ENCODE results near the gene MAP4. TPM values are rescaled to one million over a fixed set of nuclear protein-coding genes. Genes with fewer than 3 reads are reported as not detected.

Gene MAP4
- total RNA-seq, 1 donor from 2014 or later, result 471 TPM

DNA sequence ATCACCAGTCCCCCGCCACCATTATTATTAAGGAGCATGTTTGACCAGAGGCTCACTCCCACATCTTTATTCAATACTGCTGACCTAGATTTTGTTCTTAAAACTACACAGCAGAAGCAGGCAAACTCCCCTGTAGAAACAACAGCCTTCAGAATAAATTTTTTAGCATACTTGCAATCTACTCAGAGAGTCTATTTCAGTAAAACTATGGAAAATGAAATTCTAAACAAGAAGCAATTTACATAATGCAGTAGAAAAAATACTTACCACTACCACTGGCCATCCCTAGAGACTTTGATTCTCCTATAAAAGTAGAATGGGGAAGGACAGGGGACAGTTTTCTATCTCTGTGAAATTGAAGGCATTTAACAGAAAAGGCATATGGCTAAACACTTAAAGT, 76.0 kb downstream of the MAP4 start:
- DNase-seq (ENCODE audit: low read depth) (no peak), FAIRE-seq (no peak)
- no peak for TF ChIP-seq EZH2 (IDR thresholded peaks at IDR 0.05; ENCODE audit: insufficient read depth, low read length)
- TF ChIP-seq, protein P1, sequence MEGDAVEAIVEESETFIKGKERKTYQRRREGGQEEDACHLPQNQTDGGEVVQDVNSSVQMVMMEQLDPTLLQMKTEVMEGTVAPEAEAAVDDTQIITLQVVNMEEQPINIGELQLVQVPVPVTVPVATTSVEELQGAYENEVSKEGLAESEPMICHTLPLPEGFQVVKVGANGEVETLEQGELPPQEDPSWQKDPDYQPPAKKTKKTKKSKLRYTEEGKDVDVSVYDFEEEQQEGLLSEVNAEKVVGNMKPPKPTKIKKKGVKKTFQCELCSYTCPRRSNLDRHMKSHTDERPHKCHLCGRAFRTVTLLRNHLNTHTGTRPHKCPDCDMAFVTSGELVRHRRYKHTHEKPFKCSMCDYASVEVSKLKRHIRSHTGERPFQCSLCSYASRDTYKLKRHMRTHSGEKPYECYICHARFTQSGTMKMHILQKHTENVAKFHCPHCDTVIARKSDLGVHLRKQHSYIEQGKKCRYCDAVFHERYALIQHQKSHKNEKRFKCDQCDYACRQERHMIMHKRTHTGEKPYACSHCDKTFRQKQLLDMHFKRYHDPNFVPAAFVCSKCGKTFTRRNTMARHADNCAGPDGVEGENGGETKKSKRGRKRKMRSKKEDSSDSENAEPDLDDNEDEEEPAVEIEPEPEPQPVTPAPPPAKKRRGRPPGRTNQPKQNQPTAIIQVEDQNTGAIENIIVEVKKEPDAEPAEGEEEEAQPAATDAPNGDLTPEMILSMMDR (IDR thresholded peaks at IDR 0.05; ENCODE audit: insufficient read depth, low read depth, low read length), result no peak
- H3K36me3 Mint-ChIP-seq (ENCODE audit: low read depth, unreplicated experiment), result peaks cover 8% of the 10 kb centered on the region
- no peak overlapping the region for H3K4me3 Mint-ChIP-seq (ENCODE audit: unreplicated experiment)
- no peaks in the 10 kb centered on the region for H3K27me3 Mint-ChIP-seq (ENCODE audit: low read depth, unreplicated experiment)
- Histone ChIP-seq H2AFZ (ENCODE audit: low read depth, low read length) (no peak overlapping the region), H3K79me2 (ENCODE audit: insufficient read depth, low read length) (peaks cover 66% of the 10 kb centered on the region), H3K27ac (ENCODE audit: low read depth, low read length) (no peak overlapping the region), H3K4me2 (ENCODE audit: low read length) (no peak overlapping the region), H3K9ac (ENCODE audit: low read length) (no peak overlapping the region), H3K36me3 (ENCODE audit: insufficient read depth, low read length) (no peaks in the 10 kb centered on the region), H3K9me3 (ENCODE audit: insufficient read depth, low read depth, low read length) (no peaks in the 10 kb centered on the region), H3K27me3 (ENCODE audit: insufficient read depth, low read length) (no peaks in the 10 kb centered on the region), H4K20me1 (ENCODE audit: insufficient read depth, low read length) (peaks cover 73% of the 10 kb centered on the region), H3K4me1 (ENCODE audit: insufficient read depth, low read length) (no peaks in the 10 kb centered on the region), H3K4me3 (ENCODE audit: insufficient read depth, low read depth, low read length) (no peak overlapping the region)
- peaks cover 6% of the 10 kb centered on the region for H3K4me1 Mint-ChIP-seq (ENCODE audit: low read depth, unreplicated experiment)
- no peak overlapping the region for H3K27ac Mint-ChIP-seq (ENCODE audit: unreplicated experiment)
- no peaks in the 10 kb centered on the region for H3K9me3 Mint-ChIP-seq (ENCODE audit: unreplicated experiment)

DNA sequence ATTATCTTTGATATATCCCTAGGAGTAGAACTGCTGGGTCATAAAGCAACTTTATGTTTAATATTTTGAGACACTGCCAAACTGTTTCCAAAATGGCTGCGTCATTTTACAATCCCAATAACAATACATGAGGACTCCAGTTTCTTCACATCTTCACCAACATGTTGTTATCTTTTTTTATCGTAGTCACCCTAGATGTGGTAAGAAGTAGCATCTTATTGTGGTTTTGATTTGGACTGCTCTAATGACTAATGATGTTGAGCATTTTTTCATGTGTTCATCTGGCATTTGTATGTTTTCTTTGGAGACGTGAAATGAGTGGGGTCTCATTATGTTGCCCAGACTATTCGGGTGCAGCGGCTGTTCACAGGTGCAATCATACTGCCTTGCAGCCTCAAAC, 83.8 kb downstream of the MAP4 start:
- peak; percentile 55 for DNase-seq (ENCODE audit: low read depth)
- Histone ChIP-seq H3K4me2 (ENCODE audit: low read length) (no peak overlapping the region), H3K9me3 (ENCODE audit: insufficient read depth, low read depth, low read length) (no peaks in the 10 kb centered on the region), H3K4me3 (ENCODE audit: insufficient read depth, low read depth, low read length) (no peak overlapping the region), H3K36me3 (ENCODE audit: insufficient read depth, low read length) (peaks cover 9% of the 10 kb centered on the region), H3K27ac (ENCODE audit: low read depth, low read length) (no peak overlapping the region), H2AFZ (ENCODE audit: low read depth, low read length) (no peak overlapping the region), H3K79me2 (ENCODE audit: insufficient read depth, low read length) (peaks cover 68% of the 10 kb centered on the region), H3K9ac (ENCODE audit: low read length) (no peak overlapping the region), H4K20me1 (ENCODE audit: insufficient read depth, low read length) (peaks cover 87% of the 10 kb centered on the region), H3K27me3 (ENCODE audit: insufficient read depth, low read length) (no peaks in the 10 kb centered on the region), H3K4me1 (ENCODE audit: insufficient read depth, low read length) (peaks cover 4% of the 10 kb centered on the region)
- Mint-ChIP-seq H3K36me3 (ENCODE audit: low read depth, unreplicated experiment) (peaks cover 7% of the 10 kb centered on the region), H3K27ac (ENCODE audit: unreplicated experiment) (no peak overlapping the region), H3K4me1 (ENCODE audit: low read depth, unreplicated experiment) (peaks cover 3% of the 10 kb centered on the region), H3K9me3 (ENCODE audit: unreplicated experiment) (no peaks in the 10 kb centered on the region), H3K27me3 (ENCODE audit: low read depth, unreplicated experiment) (no peaks in the 10 kb centered on the region), H3K4me3 (ENCODE audit: unreplicated experiment) (no peak overlapping the region)
- peak; percentile 17 for FAIRE-seq
- TF ChIP-seq, protein P1 (IDR thresholded peaks at IDR 0.05; ENCODE audit: insufficient read depth, low read depth, low read length), result no peak
- TF ChIP-seq EZH2 (IDR thresholded peaks at IDR 0.05; ENCODE audit: insufficient read depth, low read length), result no peak

DNA sequence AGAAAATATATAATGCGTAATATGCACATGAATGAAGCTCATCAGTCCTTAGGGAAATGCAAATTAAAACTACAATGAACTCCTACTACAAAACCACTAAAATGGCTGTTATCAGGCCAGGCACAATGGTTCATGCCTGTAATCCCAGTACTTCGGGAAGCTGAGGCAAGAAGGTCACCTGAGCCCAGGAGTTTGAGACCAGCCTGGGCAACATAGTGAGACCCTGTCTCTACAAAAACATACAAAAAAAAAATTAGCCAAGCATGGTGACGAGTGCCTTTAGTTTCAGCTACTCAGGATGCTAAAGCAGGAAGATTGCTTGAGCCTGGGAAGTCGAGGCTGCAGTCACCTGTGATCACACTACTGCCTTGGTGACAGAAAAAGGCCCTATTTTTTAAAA, 85.2 kb downstream of the MAP4 start:
- H3K27ac Mint-ChIP-seq (ENCODE audit: unreplicated experiment), result no peak overlapping the region
- peaks cover 3% of the 10 kb centered on the region for H3K4me1 Mint-ChIP-seq (ENCODE audit: low read depth, unreplicated experiment)
- H4K20me1 ChIP-seq (ENCODE audit: insufficient read depth, low read length), result peaks cover 85% of the 10 kb centered on the region

More for the DNA sequence above, 85.2 kb downstream of the MAP4 start:
- Mint-ChIP-seq H3K4me3 (ENCODE audit: unreplicated experiment) (no peak overlapping the region), H3K27me3 (ENCODE audit: low read depth, unreplicated experiment) (no peaks in the 10 kb centered on the region), H3K9me3 (ENCODE audit: unreplicated experiment) (no peaks in the 10 kb centered on the region), H3K36me3 (ENCODE audit: low read depth, unreplicated experiment) (peaks cover 7% of the 10 kb centered on the region)
- TF ChIP-seq EZH2 (IDR thresholded peaks at IDR 0.05; ENCODE audit: insufficient read depth, low read length), result no peak
- TF ChIP-seq, protein P1 (IDR thresholded peaks at IDR 0.05; ENCODE audit: insufficient read depth, low read depth, low read length), result no peak
- FAIRE-seq, result no peak
- Histone ChIP-seq H3K36me3 (ENCODE audit: insufficient read depth, low read length) (peaks cover 16% of the 10 kb centered on the region), H3K79me2 (ENCODE audit: insufficient read depth, low read length) (peaks cover 60% of the 10 kb centered on the region), H3K9me3 (ENCODE audit: insufficient read depth, low read depth, low read length) (no peaks in the 10 kb centered on the region), H3K4me3 (ENCODE audit: insufficient read depth, low read depth, low read length) (no peak overlapping the region), H2AFZ (ENCODE audit: low read depth, low read length) (no peak overlapping the region), H3K4me1 (ENCODE audit: insufficient read depth, low read length) (peaks cover 4% of the 10 kb centered on the region), H3K27ac (ENCODE audit: low read depth, low read length) (no peak overlapping the region), H3K9ac (ENCODE audit: low read length) (no peak overlapping the region), H3K27me3 (ENCODE audit: insufficient read depth, low read length) (no peaks in the 10 kb centered on the region), H3K4me2 (ENCODE audit: low read length) (no peak overlapping the region)
- no peak for DNase-seq (ENCODE audit: low read depth)

All from astrocyte (in vitro differentiated cells and primary cell).